ENCODE results near the gene DEFB129.

GRCh38 chr20:187733-188132, 39.3 kb upstream of the DEFB129 start:
- TF ChIP-seq POLR2A (IDR thresholded peaks at IDR 0.05; ENCODE audit: low read length) (no peak), GATA1 (IDR thresholded peaks at IDR 0.05; ENCODE audit: low read depth, low read length) (no peak)
